ENCODE results near the gene C14orf132.

The C14orf132 gene

DNA sequence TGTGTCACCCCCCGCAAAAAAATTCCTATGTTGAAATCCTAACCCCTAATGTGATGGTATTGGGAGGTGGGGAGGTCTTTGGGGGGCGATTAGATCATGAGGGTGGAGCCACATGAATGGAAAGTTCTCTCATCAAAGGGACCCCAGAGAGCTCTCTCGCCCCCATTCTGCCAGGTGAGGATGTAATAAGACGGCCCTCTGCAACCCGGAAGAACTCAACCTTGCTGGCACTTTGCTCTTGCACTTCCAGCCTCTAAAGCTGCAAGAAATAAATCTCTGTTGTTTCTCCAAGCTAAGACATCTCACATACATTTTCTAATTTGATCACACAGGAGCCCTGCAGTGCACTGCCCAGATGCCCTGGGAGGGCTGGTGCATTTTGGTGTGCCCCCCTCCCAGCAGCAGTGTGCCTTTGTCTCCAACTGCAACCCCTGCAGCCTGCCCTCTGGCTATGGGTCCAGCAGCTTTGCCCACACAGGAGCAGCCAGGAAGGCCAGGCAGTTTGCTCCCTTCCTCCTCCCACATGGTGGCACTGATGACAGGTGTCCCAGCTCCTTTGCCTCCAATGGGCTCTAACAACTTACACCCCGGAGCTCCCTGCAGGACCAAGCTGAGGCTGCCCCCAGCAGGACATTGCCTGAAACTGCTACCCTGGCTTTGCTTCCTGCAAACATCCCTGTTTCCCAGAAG, 59.3 kb downstream of the C14orf132 start:
- peak; percentile 78 for DNase-seq (ENCODE audit: low spot score)

DNA sequence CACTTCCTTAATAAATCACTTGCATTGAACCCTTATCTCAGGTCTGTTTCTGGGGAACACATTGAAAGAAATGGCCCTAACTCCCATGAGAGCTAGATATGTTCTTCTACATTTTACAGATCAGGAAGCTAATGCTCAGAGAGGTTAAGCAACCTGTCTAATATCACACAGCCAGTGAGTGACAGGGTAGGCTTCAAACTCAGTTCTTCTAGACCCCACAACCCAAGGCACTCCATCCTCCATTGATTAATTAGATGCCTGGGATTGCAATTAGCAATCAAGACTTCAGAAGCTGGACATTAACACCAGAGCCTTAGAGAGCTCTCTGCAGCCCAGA, 59.8 kb downstream of the C14orf132 start:
- no peak for DNase-seq (ENCODE audit: low spot score)

DNA sequence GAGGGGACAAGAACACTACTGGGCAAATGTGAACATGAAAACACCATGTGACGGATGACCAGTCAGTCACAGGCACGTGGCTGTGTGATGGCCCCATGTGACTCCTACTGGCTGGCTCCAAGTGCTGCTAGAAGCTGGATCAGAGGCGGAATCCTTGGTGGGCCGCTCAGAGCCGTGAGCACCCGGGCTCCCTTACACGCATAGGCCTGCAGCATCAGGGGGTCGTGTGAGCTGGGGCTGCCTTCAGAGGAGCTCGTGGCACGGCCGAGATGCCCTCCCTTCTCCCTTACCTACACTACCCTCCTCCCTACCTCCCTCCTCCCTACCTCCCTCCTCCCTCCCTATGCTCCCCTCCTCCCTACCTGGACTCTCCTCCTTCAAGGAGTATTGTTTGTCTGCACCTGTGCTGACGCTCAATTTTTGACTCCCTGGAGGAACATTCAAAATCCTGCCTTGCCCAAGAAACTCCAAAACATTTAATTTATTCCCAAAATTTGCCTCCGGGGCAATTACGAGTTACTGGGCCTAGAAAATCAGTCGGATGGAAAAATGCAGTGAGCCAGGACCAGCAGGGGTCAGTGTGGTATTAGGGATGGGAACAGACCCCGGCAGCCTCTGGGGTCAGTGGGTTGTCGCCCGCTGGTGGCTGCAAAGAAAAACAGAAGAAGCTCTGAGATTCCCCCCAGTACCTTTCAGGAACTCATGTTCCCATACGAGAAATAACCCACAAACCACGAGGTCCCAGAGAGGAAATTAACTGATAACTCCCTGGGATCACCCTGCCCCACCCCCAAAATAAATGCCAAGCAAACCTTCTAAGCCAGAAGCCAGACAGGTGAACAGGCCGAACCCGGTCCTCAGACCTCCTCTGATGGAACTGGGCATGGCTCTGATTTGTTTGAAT, 61.3 kb downstream of the C14orf132 start:
- peak; percentile 85 for DNase-seq (ENCODE audit: low spot score)

DNA sequence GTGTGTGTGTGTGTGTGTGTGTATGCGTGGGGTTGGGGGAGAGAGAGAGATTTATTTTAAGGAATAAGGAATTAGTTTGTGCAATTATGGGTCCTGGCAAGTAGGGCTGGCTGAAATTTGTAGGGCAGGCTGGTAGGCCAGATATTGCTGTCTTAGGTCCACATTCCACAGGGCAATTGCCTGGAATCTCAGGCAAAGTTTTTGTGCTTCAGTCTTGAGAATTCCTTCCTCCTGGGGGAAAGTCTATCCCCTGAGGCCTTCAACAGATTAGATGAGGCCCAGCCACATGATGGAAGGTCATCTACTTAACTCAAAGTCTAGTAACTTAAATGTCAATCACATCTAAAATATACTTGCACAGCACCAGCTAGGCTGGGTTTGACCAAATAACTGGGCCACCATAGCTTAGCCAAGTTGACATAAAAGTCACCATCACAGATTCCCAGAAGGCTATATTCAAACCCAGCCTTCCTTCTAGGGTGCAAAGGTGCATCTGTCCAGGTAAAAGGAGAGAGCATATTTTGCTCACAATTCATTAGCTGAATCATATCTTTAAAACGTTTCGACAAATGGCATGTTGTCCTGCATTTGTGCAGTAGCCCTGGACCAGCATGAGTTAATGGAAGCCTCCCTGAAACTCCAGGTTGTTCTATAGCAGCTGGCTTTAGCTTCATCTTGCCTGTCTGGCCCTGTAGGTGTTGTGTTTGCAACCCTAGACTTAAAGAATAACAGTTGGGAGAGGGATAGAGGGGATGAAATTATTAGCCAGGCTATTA, 63.1 kb downstream of the C14orf132 start:
- DNase-seq (ENCODE audit: low spot score), result no peak

DNA sequence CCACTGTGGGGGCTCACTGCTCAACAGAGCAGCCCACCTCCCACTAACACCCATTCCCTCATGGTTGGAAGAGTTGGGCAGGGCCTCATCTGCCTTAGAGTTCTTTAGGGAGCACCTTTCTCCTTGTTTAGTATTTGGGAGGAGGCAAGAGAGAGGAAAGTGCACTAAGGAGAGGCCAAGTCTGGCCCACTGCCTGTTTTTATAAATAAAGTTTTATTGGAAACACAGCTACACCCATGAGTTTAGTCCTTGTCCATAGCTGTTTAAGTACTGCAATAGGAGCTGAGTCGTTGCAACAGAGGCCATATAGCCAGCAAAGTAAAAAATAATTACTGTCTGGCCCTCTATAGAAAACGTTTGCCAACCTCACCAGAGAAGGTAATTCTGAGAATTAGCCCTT, 63.9 kb downstream of the C14orf132 start:
- no peak for DNase-seq (ENCODE audit: low spot score)

DNA sequence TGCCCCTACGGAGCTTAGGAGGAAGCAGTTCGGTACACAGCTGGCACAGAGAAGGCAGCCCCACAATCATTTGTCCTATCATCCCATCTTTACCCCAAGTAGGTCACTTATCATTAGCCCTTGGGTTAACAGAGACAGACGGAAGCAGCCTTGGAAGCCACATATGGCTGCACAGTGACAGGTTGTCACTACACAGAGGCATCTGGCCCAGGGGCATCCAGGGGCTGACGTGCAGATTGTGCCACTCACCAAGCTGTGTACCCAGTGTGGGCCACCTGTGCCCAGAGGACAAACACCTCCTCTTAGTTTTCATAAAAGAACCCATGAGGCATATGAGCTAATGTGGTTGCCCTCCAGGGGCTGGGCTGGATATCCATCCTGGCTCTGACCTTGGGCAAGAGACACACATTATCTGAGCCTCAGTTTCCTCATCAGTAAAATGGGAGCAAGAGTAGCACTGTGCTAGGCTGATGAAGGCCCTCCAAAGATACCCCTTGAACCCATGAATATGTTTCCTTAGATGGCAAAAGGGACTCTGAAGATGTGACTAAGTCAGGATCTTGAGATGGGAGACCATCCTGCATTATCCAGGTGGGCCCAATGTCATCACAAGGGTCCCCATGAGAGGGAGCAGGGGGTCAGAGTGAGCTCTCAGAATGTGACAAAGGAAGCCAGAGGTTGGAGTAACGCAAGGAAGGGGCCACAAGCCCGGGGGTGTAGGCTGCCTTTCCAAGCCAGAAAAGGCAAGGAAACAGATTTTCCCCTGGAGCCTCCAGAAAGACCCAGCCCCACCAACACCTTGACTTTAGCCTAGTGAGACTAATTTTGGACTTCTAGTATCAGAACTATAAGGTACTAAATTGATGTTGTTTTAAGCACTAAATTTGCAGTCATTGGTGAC, 64.6 kb downstream of the C14orf132 start:
- no peak for DNase-seq (ENCODE audit: low spot score)

DNA sequence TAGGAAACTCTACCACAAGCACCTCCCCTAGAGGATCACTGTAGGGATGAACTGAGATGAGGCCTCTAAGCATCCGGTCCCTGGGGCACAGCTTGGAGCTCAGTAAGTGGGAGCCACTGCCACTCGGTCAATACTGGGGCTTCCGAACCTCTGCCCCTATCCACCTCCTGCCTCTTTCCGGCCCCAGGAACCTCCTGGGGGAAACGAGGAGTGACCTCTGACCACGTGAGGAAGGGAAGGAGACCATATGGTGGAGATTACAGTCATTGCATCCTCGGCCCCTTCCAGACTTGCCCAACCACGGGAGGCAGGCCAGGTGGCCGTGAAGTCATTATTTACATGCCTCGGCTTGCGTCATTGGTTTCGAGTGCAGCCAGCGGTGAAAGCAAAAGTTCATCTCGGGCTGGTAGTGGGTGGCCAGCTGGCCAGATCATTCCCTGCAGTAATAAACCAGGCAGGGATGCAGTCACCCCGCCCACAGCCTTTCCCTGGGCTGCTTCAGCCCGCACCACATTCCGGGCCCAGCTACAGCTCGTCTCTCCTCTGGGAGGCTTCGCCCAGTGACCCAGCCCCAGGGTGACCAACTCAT, 65.4 kb downstream of the C14orf132 start:
- DNase-seq (ENCODE audit: low spot score), result peak; percentile 98

DNA sequence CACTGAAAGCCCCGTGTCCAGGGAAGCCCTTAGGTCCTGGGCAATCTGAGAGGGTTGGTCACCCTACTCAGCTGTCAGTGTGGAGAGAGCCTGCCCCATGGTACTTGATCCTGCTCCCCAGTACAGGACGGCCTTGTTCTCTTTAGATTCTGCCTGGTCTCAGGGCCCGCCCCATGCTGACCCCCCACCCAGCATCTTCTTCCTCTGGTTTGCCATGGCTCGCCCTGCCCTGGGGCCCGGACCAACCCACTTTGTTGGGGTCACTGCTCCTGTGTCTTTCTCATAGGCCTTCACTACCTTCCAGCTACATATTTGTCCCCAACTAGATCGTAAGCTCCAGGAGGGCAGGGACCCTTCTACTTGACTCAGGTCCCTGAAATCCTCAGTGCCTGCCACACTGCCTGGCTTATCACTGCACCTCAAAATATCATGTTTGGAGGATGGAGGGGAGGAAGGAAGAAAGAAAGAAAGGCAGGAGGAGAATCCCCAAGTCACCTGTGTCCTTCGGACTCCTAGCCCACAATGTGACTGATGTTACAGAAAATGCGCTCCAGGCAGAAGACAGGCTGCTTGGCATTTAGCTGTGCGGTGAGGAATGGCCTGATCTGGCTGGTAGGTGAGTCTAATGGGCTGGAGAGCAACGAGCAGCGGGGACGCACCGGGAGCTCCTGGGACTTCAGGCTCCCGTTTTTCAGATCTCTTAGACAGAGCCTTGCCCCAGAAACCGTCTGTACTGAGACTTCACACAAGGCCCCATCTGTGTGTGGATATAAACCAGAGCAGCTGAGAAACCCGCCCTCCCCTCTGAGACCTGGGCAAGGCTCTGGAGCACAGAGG, 66.1 kb downstream of the C14orf132 start:
- DNase-seq (ENCODE audit: low spot score), result no peak

DNA sequence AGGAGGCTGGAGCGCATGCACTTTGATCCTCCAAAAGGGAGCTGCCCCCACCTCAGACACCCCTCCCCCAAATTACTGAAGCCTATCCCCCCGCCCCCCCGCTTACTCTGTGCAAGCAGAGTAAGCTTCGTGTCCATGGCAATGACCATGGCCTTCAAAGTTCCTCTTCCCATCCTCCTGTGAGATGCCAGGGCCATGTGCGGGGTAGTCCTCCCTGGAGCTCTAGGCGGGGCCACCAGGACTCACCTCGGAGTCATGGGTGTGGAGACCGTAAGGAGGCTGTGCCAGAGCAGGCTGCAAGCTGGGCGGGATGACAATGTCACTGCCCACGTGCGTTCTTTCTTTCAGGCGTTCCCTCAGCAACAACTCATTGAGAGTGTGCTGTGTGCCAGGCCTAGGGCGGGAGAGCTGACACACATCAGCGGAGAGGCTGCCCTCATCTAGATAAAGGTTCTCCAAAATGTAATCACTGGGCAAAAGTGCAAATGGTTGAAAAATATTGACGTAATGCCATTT, 66.8 kb downstream of the C14orf132 start:
- no peak for DNase-seq (ENCODE audit: low spot score)

DNA sequence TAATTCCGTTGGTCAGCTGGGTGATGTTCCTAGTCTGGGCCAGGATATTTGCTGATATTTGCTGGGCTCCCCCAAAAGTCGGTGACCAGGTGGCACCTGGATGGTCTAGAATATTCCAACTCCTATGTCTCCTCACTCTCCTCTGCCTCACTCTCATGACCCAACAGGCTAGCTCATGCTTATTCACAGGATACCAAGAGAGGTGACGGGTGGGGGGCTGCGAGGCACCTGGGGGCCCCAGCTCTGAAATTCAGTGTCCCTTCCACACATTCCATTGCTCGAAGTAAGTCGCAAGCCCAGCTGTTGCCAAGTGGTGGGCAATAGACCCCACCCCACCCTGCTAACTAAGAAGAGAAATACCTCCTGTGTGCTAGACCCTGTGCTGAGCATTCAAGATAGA, 67.7 kb downstream of the C14orf132 start:
- DNase-seq (ENCODE audit: low spot score), result no peak

DNA sequence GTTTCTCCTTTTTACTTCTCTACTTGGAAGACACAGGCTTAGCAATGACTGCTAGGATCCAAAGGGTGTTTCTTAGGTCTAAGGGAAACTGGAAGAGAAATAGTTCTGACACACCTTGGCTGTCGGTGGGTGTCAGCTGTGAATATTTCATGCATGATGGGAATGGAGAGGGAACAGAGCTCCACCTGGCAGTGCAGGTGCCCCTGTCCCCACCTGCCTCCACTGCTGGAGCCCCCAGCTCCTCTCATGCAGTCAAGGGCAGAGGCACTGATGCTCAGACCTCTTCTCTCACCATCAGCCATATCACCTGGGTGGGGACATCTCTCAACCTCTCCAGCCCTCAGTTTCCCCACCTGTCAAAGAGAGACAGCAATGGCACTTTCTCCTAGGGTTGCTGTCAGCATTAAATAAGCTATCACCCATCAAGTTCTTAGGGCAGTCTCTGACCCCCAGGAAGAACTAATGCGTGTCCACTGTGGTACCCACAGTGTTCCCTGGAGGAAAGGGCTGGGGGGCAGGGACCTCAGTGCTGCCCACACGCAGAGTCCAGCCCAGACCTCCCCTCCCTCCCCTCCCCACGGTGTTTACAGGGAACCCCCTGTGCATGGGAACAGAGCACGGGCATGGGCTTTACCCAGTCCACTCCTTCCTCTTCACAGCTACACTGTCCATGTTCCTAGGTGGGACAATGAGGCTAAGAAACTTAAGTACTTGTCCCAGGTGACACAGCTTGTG, 69.1 kb downstream of the C14orf132 start:
- DNase-seq (ENCODE audit: low spot score), result no peak

DNA sequence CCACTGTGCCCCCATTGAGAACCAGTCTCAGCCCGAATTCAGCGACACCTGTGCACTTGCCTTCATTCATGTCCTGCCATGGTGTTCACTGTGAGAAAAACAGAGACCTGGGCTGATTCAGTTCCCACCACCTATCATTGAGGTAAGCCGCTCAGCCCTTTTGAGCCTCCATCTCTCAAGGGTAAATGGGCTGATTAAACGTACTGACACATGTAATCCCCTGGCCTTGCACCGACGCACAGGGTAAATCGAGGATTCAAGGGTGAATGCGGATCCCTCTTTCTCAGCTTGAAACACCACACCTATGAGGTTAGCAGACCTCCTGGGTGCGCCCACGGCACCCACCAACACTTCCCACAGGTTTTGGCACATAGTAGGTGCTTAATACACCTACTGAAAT, 69.7 kb downstream of the C14orf132 start:
- no peak for DNase-seq (ENCODE audit: low spot score)

DNA sequence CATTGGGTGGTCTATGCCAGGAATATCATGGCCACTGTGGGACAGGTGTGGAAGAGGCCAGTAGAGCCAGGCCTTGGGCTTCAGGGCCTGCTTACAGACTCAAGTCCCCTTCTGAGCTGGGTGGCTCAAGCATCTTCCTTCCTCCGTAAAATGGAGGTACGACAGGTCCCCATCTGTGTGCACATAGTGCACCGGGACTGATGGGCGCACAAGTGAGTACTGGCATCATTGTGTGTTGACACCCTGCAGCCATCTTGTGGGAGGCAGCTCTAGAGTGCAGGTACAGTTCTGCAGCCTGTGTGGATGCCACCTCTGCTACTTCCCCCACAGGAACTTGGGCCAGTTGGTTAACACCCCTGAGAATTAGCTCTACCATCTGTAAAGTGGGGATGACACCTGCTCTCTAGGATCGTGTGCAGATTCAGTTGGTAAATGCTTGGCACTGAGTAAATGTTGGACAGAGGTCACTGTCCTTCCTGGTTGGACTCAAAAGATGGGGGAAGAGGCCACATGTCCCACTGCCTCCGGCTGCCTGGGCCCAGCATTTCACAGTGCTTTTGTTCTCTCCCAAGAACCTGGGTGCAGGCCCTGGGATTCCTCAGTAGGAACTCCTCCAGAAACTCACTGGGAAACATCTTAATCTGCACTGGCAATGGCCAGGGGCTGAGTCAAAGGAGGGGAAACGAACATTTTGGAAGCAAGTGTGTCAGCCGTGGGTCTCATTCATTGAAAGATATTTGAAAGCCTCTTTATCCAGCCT, 70.6 kb downstream of the C14orf132 start:
- DNase-seq (ENCODE audit: low spot score), result no peak

DNA sequence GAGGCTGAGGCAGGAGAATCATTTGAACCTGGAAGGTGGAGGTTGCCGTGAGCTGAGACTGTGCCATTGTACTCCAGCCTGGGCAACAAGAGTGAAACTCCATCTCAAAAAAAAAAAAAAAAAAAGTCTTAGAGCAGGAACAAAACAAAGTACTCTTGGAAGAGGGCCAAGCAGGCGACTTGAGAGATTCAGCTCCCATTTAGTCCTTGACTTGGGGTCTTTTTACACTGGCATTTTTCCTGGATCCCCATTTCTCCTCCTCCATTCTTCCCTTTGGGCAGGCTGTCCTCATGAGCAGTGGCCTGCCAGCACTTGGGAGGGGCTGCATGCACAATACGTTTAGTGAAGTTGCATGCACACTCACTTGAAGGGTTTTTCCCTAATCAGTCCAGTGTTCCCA, 72.9 kb downstream of the C14orf132 start:
- no peak for DNase-seq (ENCODE audit: low spot score)

DNA sequence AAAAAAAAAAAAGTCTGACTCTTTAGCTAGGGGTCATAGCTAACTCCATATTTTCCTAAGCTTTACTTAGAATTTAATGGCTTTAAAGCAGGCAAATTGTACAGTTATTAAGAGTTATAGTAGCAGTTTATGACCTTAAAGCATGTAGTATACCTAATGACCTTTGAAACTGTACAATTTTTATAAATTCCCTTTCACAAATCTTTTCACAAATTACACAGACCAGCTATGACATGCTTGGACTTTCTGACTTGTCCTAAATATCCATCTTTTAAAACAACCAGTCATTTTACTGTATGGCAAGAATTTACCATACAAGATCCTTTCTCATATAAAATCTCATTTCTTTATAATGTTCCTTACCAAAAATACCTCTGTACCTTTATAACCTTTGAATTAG, 74.8 kb downstream of the C14orf132 start:
- no peak for DNase-seq (ENCODE audit: low spot score)

DNA sequence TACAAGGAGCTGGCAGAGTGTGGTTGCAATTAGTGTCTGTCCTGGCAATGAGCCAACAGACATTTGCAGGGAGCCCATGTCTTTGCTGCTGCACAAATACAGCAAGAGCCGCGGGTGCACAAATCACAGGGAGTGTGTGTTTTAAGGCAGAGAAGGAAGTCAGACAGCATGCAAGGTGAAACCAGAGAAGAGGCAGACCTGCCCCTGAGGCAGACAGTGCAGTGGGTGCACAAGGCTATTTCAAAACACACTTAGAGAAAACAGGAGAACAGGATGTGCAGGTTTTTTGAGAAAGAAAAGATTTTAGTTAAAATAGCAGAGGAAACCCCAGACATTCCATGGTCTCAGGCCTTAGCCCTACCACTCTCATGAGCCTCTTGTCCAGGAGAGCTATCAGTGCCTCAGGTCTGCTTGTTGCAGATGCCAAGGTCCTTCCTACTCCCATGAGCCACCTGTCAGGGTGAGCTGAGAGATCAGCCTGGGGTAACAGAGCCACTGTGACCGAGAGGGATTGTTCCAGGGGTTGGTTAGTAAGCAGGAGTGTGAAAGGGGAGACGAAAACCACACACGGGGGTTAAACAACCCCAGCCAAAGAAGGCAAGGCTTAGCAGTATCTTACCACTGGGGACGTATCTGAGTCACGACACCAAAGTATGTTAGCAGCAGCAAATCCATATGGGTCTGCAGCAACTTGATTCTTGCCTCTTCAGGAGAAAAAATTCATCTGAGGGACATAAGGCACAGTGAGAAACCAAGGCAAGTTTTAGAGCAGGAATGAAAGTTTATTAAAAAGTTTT, 78.1 kb downstream of the C14orf132 start:
- DNase-seq (ENCODE audit: low spot score), result no peak

DNA sequence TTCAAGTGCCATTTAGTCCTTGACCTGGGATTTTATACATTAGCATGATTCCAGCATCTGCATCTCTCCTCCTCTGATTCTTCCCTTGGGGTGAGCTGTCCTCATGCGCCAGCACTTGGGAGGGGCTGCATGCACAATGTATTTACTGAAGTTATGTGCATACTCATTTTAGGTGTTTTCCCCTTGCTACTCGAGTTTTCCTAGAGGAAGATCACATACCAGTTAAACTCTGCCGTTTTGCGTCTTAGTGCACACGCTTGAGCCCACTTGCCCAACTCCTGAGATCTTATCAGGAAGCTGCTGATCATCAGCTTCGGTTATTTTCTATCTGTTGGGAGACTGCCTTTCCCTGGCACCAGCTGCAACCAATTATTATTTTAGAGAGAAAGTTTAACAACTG, 78.8 kb downstream of the C14orf132 start:
- DNase-seq (ENCODE audit: low spot score), result no peak

DNA sequence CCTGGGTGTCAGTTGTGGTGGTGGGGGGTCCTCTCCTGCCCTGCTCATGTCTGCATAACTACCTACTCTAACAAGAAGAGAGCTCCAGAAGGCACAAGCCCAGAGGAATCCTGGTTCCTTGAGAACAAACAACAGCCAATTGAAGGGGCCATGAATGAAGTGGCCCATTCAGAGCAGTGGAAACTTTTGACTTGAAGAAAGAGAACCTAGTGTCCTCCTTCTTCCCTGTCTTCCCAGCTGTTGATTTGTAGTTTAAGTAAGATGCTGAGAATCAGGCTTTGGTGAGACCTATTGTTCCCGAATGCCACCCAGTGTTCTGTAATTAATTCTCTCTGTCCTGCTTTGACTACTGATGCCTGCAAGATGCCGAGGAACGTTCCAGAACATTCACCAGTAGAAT, 79.2 kb downstream of the C14orf132 start:
- DNase-seq (ENCODE audit: low spot score), result no peak

Data from AG20443 (cell line).